Suprapubic skin (tissue), 4 donors: ENCODE data around the gene THG1L. TPM values are rescaled to one million over a fixed set of nuclear protein-coding genes. Genes with fewer than 3 reads are reported as not detected.

Source experiments
- DNase-seq, 2 donors: peaks; one replicate each; pipeline ENCODE4 v3.0.0-alpha.2; 2019; ENCODE audit warnings: low spot score in 2 of 2
- H3K27ac ChIP-seq: fragments of 200-600 bp; sonication (generic); one replicate; pipeline ENCODE4 v1.5.1; 2019
- H3K27me3 ChIP-seq: fragments of 200-600 bp; sonication (generic); one replicate; pipeline ENCODE4 v1.5.1; 2019
- H3K36me3 ChIP-seq: fragments of 200-600 bp; sonication (generic); one replicate; pipeline ENCODE4 v1.5.1; 2019
- H3K4me1 ChIP-seq: fragments of 200-600 bp; sonication (generic); one replicate; pipeline ENCODE4 v1.5.1; 2019
- H3K4me3 ChIP-seq: fragments of 200-600 bp; sonication (generic); one replicate; pipeline ENCODE4 v1.5.1; 2019; ENCODE audit warnings: mild to moderate bottlenecking
- H3K9me3 ChIP-seq: fragments of 200-600 bp; sonication (generic); one replicate; pipeline ENCODE4 v1.5.1; 2019
- CTCF ChIP-seq, 2 donors: fragments of 200-600 bp in 1 of 2; fragments of 450-650 bp in 1 of 2; sonication (generic) in 1 of 2; IDR thresholded peaks; one replicate each; pipeline ENCODE4 v1.5.1; 2016 to 2019; ENCODE audit warnings: antibody characterized with exemption in 2 of 2, mild to moderate bottlenecking in 1 of 2, moderate library complexity in 1 of 2
- EP300 ChIP-seq: sonication (generic); formaldehyde crosslinking; IDR thresholded peaks from one replicate; pipeline ENCODE4 v1.6.1; 2017; ENCODE audit warnings: antibody characterized with exemption
- POLR2A ChIP-seq, 2 donors: fragments of 450-650 bp; IDR thresholded peaks; one replicate each; pipeline ENCODE4 v1.6.1; 2017; ENCODE audit warnings: antibody characterized with exemption in 2 of 2, mild to moderate bottlenecking in 2 of 2, moderate library complexity in 2 of 2
- POLR2AphosphoS5 ChIP-seq, 3 donors: sonication (generic); formaldehyde crosslinking; IDR thresholded peaks; one replicate each; pipeline ENCODE4 v1.6.1; 2017; ENCODE audit warnings: antibody characterized with exemption in 3 of 3
- WGBS: methylation state at CpG from one replicate; pipeline ENCODE4 v1.1.5; 2018; 5-methylcytosine and 5-hydroxymethylcytosine counted together
- total RNA-seq, 4 donors: library from RNA; depleted of rRNA; stranded (reverse); fragments of >200 nt; gene quantifications; one replicate each; pipeline ENCODE4 v1.1.0, GENCODE V29; 2016

Gene THG1L
- total RNA-seq, 4 donors from 2014 or later = 5.1 to 14.5 (median 11.0) TPM

- no peak for TF ChIP-seq EP300
- TF ChIP-seq CTCF (IDR thresholded peaks at IDR 0.05) = no peak
- TF ChIP-seq POLR2A (IDR thresholded peaks at IDR 0.05) = no peak
- TF ChIP-seq POLR2AphosphoS5 (IDR thresholded peaks at IDR 0.05) = no peak
- no peaks in the 10 kb centered on the region for H3K27me3 ChIP-seq
- DNase-seq = no peak
- H3K36me3 ChIP-seq = peaks cover 8% of the 10 kb centered on the region
- peaks cover 17% of the 10 kb centered on the region for H3K4me1 ChIP-seq
- no peak overlapping the region for H3K4me3 ChIP-seq
- H3K9me3 ChIP-seq = no peaks in the 10 kb centered on the region
- WGBS = 94% methylated on average over 8 of the region's 8 CpGs
- H3K27ac ChIP-seq = no peak overlapping the region
Observed at GRCh38 chr5:157747766-157748700, 16.8 kb downstream of the THG1L start.

GRCh38 chr5:157748760-157749461 lies 17.7 kb downstream of the THG1L start:
- no peak overlapping the region for H3K4me3 ChIP-seq
- no peak for DNase-seq
- TF ChIP-seq CTCF (IDR thresholded peaks at IDR 0.05) (no peak), POLR2AphosphoS5 (IDR thresholded peaks at IDR 0.05) (no peak), POLR2A (IDR thresholded peaks at IDR 0.05) (no peak), EP300 (no peak)
- H3K4me1 ChIP-seq = peaks cover 13% of the 10 kb centered on the region
- H3K27ac ChIP-seq = no peak overlapping the region
- peaks cover 17% of the 10 kb centered on the region for H3K36me3 ChIP-seq
- no peaks in the 10 kb centered on the region for H3K27me3 ChIP-seq
- H3K9me3 ChIP-seq = no peaks in the 10 kb centered on the region
- WGBS = 74% methylated on average over 4 of the region's 4 CpGs

GRCh38 chr5:157749462-157749799 lies 18.2 kb downstream of the THG1L start:
- Histone ChIP-seq H3K9me3 (no peaks in the 10 kb centered on the region), H3K27me3 (no peaks in the 10 kb centered on the region), H3K36me3 (peaks cover 21% of the 10 kb centered on the region), H3K27ac (no peak overlapping the region), H3K4me1 (peaks cover 9% of the 10 kb centered on the region), H3K4me3 (no peak overlapping the region)
- no peak for DNase-seq
- TF ChIP-seq CTCF (IDR thresholded peaks at IDR 0.05) = no peak
- no peak for TF ChIP-seq EP300
- TF ChIP-seq POLR2AphosphoS5 (IDR thresholded peaks at IDR 0.05) = no peak
- no peak for TF ChIP-seq POLR2A (IDR thresholded peaks at IDR 0.05)
- WGBS = 85% methylated on average over 11 of the region's 11 CpGs

GRCh38 chr5:157750320-157750719 lies 19.1 kb downstream of the THG1L start:
- Histone ChIP-seq H3K27me3 (no peaks in the 10 kb centered on the region), H3K27ac (no peak overlapping the region), H3K4me1 (peaks cover under 1% of the 10 kb centered on the region), H3K36me3 (peaks cover 29% of the 10 kb centered on the region), H3K4me3 (no peak overlapping the region), H3K9me3 (no peaks in the 10 kb centered on the region)
- 65% methylated on average over 1 of the region's 1 CpG for WGBS
- no peak for TF ChIP-seq POLR2AphosphoS5 (IDR thresholded peaks at IDR 0.05)
- no peak for TF ChIP-seq EP300
- no peak for TF ChIP-seq POLR2A (IDR thresholded peaks at IDR 0.05)
- no peak for TF ChIP-seq CTCF (IDR thresholded peaks at IDR 0.05)
- no peak for DNase-seq

GRCh38 chr5:157756122-157756521 lies 24.9 kb downstream of the THG1L start:
- DNase-seq = no peak
- Histone ChIP-seq H3K27me3 (no peaks in the 10 kb centered on the region), H3K36me3 (peaks cover 41% of the 10 kb centered on the region), H3K9me3 (no peaks in the 10 kb centered on the region), H3K4me1 (no peaks in the 10 kb centered on the region), H3K27ac (no peak overlapping the region), H3K4me3 (no peak overlapping the region)
- 96% methylated on average over 3 of the region's 3 CpGs for WGBS
- no peak for TF ChIP-seq EP300
- no peak for TF ChIP-seq CTCF (IDR thresholded peaks at IDR 0.05)
- no peak for TF ChIP-seq POLR2A (IDR thresholded peaks at IDR 0.05)
- TF ChIP-seq POLR2AphosphoS5 (IDR thresholded peaks at IDR 0.05) = no peak
